SK-N-SH treated with all-trans-retinoic acid at 6 μM for 48 hours (cell line): ENCODE data around the gene ATF5.

Experiments
- ARNTL ChIP-seq: fragments of 450-650 bp; formaldehyde crosslinking; IDR thresholded peaks from 2 replicates; pipeline ENCODE4 v1.5.0; 2020; ENCODE audit warnings: low read depth, mild to moderate bottlenecking, moderate library complexity, borderline replicate concordance
- CSDC2 ChIP-seq: fragments of 250-450 bp; sonication (Bioruptor Pico); IDR thresholded peaks from 2 replicates; pipeline ENCODE4 v1.5.0; 2020; ENCODE audit warnings: mild to moderate bottlenecking, moderate library complexity

- no peak for TF ChIP-seq CSDC2 (CRISPR knock-in tag)
- TF ChIP-seq ARNTL (CRISPR knock-in tag) = no peak
These were observed 22.0 kb upstream of the ATF5 start for GRCh38 chr19:49906879-49907564.
